Renal cortex interstitium (tissue), 11 donors: ENCODE measurements around the gene ZDHHC11. TPM values are rescaled to one million over a fixed set of nuclear protein-coding genes. Genes with fewer than 3 reads are reported as not detected.
"Not testable (repeated sequence)": the region's sequence is repeated elsewhere in the genome, so short reads cannot be mapped to it uniquely, and the experiment has no call there.

Source experiments
- DNase-seq, 11 donors: peaks; one replicate each; pipeline ENCODE4 v3.0.0-alpha.2; 2013; ENCODE audit warnings: low read depth in 9 of 11, low spot score in 4 of 11; ENCODE audit errors: extremely low read depth in 1 of 11
- polyA plus RNA-seq, 3 donors: library from polyadenylated mRNA; unstranded; fragments of 120-200 nt; gene quantifications; one replicate each; pipeline ENCODE4 v1.2.1, GENCODE V29; 2013; ENCODE audit not compliant: insufficient read length in 3 of 3

The ZDHHC11 gene
- polyA plus RNA-seq, 3 donors: 4.8 to 11.8 (median 10.1) TPM

DNA sequence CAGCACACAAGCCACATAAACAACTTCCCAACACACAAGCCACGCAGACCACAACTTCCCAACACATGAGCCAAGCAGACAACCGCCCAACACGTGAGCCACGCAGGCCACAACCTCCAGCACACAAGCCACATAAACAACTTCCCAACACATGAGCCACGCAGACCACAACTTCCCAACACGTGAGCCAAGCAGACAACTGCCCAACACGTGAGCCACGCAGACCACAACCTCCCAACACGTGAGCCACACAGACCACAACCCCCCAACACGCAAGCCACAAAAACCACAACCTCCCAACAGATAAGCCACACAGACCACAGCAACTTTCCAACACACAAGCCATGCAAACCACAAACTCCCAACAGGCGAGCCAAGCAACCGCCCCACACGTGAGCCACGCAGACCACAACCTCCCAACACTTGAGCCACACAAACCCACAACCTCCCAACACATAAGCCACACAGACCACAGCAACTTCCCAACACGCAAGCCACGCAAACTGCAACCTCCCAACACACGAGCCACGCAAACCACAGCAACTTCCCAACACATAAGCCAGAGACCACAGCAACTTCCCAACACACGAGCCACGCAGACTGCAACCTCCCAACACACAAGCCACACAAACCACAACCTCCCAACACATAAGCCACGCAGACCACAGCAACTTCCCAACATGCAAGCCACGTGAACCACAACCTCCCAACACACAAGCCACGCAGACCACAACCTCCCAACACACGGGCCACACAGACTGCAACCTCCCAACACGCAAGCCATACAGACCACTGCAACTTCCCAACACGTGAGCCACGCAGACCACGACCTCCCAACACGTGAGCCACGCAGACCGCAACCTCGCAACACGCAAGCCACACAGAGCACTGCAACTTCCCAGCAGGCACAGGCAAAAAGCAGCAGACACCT lies 31.7 kb upstream of the ZDHHC11 start:
- DNase-seq: no peak

GRCh38 chr5:881551-881935 lies 30.8 kb upstream of the ZDHHC11 start:
- DNase-seq: no peak

DNA sequence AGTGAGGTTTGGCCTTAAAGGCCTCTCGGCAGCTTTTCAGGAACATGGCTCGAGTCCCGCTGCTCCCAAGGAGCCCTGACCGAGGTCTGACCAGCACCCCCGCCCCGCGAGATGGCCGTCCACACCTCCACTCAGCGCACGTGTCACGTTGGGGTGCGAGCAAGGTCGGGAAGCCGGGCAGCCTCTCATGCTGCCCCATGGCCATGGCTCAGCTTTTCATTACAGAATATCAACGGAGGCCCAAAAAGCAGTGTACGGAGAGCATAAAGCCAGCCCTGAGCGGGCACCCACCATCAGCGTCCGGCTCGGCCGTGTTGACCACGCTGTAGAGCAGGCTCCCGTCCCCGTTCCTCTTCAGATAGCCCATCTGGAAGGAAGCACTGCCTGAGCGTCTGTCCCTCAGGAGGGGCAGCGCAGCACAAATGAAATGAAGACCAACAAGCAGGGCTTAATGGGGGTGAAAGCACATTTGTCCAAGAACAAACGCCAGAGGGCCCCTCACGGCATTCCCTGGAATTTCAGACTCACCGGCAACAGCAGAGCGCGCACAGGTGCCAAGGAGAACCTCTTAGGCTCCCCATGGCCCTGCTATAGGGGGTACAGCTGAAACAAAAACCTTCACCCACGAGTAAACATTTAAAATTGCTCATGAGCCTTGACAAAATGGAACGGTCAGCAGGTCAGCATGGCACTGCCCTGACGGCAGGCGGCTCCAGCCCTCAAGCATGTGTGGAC lies 30.2 kb upstream of the ZDHHC11 start:
- no peak for DNase-seq

DNA sequence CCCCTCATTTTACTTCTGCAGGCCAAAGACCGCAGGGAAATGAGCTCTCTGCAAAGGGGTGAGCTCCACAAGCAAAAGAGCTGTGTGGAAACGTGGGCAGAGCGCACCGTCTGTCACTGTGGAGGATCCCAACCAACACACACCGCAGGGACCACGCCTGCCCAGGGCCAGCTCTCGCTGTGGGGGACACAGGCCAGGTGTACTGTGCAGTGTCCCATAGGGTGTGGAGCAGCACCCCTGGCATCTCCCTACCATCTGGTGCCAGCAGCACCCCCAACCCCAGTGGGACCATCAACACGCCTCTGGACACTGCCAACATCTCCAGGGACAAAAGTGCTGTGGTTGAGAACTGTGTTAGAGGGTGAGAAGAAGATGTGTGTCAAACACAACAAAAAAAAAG lies 27.9 kb upstream of the ZDHHC11 start:
- not testable (repeated sequence) for DNase-seq

GRCh38 chr5:878125-878524 lies 27.3 kb upstream of the ZDHHC11 start:
- no peak for DNase-seq

- no peak for DNase-seq
Measured at GRCh38 chr5:876398-877365, 25.9 kb upstream of the ZDHHC11 start.

GRCh38 chr5:875931-876330 lies 25.1 kb upstream of the ZDHHC11 start:
- DNase-seq: no peak

GRCh38 chr5:873328-873727 lies 22.5 kb upstream of the ZDHHC11 start:
- no peak for DNase-seq

- DNase-seq: no peak
Measured at GRCh38 chr5:872301-872700, 21.5 kb upstream of the ZDHHC11 start.

DNA sequence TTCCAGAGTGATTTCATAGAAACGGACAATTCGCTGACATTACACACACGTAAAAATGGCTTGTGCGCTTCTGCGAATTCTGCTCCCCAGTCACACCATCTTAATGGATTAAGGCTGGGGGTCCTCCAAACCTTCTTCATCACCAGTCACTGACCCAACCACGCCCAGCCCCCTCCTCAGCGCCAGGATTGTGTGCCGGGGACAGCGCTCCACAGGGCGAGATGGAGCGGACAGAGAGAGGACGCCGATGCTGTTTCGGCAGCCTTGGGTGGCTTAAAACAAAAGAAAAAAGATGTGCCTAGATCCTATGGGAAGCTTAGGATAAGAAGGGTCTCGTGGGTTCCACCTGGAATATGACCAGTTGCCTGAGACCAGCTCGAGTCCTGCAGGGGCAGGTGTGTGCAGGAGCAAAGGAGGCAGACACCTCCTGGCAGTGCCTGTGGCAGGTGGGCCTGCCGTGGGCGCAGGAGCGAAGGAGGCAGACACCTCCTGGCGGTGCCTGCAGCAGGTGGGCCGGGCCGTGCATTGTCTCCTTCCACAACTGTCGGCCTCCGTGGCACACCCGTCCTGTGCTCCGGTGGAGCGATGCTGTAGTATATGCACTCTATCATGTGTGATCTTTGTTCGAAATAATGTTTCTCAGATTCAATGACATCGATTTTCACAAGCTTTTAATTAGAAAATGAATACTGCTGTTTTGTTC lies 21.0 kb upstream of the ZDHHC11 start:
- DNase-seq: no peak

- DNase-seq: no peak
Measured at GRCh38 chr5:870956-871355, 20.2 kb upstream of the ZDHHC11 start.

- DNase-seq: no peak
Measured at GRCh38 chr5:868428-869135, 17.8 kb upstream of the ZDHHC11 start.

- no peak for DNase-seq
Measured at GRCh38 chr5:867300-867870, 16.6 kb upstream of the ZDHHC11 start.

- no peak for DNase-seq
Measured at GRCh38 chr5:865771-866170, 15.0 kb upstream of the ZDHHC11 start.

GRCh38 chr5:865168-865521 lies 14.4 kb upstream of the ZDHHC11 start:
- no peak for DNase-seq

DNA sequence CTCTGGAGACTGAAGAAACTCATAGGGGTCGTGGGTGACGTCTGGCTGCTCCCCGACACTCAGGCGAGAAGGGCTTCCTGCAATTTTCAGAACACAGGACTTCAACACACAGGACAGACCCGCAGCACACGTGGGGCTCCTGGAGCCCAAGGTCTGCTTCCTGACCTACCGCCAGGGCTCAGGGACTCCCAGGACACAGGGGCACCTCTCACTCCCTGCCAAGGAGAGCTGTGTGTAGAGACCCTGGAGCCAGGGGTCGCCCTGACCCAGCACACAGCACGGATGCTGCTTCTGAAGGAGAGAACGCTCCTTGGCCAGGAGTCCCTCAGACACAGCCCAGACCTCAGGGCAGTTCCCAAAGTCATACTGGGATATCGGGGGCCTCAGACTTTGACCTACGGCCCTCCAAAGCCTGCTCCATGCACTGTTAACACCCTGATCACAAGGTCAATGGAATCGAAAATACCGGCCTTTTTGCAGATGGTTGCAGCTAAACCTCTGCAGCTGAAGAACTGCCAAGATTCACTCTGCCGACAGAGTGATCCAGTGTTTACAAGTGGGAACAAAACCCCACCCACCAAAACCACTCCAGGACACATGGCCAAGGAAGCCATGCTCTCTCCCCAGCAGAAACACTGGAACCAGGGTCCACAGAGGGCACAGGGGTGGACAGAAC lies 13.8 kb upstream of the ZDHHC11 start:
- no peak for DNase-seq

DNA sequence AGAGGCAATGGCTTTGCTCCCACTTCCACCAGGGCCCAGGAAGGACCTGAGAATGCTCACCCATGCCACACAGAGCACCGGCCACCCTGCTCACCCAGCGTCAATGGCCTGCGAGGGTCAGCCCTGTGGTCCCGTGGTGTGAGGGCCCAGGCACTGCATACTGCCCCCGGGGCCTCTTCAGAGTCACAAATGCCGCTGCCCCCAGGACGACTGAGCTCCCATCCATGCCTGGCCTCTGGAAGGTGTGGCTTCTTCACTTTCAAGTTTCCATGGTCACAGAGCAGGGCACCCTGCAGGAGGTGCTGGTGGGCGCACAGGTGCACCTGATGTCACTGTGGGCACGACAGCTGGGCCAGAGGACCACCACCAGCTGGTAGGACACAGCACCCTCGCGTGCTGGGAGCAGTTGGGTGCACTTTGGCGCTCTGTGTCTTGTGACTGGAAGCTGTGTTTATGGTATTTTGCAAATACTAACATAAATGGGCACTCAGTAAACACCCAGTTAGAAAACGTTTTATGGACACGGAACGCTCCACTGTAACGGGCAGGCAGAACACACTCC lies 12.5 kb upstream of the ZDHHC11 start:
- DNase-seq: no peak
